Measurements from ENCODE around the gene LINGO1. TPM values are rescaled to one million over a fixed set of nuclear protein-coding genes. Genes with fewer than 3 reads are reported as not detected.

Gene LINGO1
- total RNA-seq, 2 experiments from 2014 or later: not detected

DNA sequence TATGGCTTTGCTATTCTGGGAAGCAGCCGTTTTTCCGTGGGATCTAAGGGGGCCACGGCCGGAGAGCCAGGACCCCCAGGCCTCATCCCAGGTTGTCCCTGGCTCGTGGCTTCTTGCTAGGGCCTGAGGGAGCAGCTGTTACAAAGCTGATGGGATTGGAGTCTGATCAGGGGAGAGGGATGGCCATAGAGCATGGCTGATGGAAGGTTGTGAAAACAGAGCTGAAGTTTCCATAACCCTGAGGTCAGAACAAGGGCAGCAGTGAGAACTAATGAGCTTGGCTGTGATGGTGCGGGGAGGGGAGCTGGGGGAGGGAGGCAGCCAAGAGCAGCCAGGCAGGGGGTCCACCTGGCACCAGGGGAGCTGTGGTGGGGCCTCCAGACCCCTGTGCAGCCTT, 63.0 kb downstream of the LINGO1 start:
- Mint-ChIP-seq H3K27me3 (no peaks in the 10 kb centered on the region), H3K4me1 (no peaks in the 10 kb centered on the region), H3K36me3 (ENCODE audit: low read depth) (no peaks in the 10 kb centered on the region), H3K4me3 (no peak overlapping the region), H3K27ac (no peak overlapping the region), H3K9me3 (no peaks in the 10 kb centered on the region)
- no peak for DNase-seq
- ChIA-PET POLR2A (no interaction called here), CTCF (no interaction called here)

DNA sequence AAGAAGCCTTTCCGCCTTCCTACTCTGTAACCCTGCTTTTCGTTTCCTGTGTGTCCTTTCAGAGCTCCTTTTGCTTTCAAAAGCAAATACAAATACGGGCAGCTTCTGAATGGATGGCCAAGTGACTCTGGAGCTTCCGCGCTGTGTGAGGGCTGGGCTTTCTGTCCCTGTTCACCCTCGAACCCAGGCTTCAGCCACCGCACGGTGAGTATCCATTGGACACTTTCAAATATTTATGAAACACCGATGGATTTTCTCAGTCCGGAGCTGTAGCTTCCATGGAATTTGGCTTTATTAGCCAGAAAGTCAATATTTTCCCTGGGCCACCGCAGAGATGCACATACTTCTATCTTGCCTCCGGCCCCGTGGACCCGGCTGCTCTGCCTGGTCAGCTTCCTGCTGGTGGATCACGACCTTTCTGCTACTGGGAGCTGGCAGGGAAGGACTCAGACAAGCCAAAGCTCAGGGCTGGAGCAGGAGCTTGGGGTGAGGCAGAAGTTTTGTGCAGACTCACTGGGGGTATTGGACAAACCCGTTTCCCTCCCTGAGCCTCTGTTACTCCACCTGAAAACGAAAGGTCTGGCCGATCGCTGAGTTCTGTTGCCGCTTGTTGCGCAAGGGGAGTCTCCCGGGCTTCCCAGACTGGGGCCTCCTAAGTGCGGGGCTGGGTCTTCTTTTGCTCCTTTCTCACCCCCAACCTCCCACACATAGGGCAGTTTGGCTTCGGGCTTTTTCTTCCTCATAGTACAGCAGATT, 63.6 kb downstream of the LINGO1 start:
- H3K9me3 Mint-ChIP-seq: no peaks in the 10 kb centered on the region
- ChIA-PET CTCF (no interaction called here), POLR2A (no interaction called here)
- H3K27ac Mint-ChIP-seq: no peak overlapping the region
- DNase-seq: no peak
- no peak overlapping the region for H3K4me3 Mint-ChIP-seq
- no peaks in the 10 kb centered on the region for H3K4me1 Mint-ChIP-seq
- no peaks in the 10 kb centered on the region for H3K36me3 Mint-ChIP-seq (ENCODE audit: low read depth)
- no peaks in the 10 kb centered on the region for H3K27me3 Mint-ChIP-seq

DNA sequence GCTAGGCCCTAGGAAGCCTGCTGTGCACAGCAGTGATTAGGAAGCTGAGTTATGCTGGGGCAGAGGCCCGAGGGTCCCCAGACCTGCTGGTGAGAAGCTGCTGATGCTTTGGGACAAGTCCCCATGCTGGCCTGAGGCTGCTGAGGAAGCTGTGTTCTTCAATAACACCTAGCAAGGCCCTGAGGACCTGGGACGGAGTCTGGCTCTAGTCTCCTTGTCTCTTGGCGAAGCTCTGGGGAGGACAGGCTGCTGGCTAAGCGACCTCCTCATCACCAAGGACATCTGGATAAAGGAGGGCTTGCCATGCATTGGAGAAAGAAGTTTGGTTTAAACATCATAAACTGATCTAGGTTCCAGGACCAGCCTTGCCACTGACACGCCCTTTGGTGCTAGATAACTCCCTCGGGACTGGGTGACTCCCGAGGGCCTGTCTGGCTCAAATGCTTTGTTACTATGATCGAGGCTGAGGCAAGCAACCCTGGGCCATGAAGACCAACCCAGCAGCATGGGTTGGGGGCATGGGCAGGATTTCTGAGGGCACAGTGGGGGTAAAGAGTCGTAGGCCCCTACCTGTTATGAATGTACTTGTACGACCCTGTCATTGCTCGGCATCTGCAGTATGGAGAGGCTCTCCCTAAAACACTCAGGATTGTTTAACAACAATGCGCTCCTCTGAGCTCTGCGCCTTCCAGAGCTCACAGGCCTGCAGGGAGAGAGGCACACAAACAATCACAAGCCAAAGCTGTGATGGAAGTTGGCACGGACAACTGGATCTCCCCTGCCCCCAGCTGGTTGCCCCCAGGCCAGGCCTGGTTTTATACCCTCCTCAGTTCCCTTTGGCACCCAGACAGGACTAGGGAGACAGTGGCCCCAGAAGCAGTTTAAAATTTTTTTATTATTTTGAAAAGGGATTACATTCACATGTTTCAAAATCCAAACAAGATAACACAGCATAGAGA, 64.4 kb downstream of the LINGO1 start:
- POLR2A ChIA-PET: no interaction called here
- no peaks in the 10 kb centered on the region for H3K9me3 Mint-ChIP-seq
- CTCF ChIA-PET: interaction anchor here (1.1 kb wide), 1 partner anchor 25 kb away, joined by 3 read pairs; no protein-coding TSS in a partner anchor
- no peak overlapping the region for H3K27ac Mint-ChIP-seq
- no peak for DNase-seq
- no peaks in the 10 kb centered on the region for H3K4me1 Mint-ChIP-seq
- no peaks in the 10 kb centered on the region for H3K27me3 Mint-ChIP-seq
- H3K4me3 Mint-ChIP-seq: no peak overlapping the region
- no peaks in the 10 kb centered on the region for H3K36me3 Mint-ChIP-seq (ENCODE audit: low read depth)

DNA sequence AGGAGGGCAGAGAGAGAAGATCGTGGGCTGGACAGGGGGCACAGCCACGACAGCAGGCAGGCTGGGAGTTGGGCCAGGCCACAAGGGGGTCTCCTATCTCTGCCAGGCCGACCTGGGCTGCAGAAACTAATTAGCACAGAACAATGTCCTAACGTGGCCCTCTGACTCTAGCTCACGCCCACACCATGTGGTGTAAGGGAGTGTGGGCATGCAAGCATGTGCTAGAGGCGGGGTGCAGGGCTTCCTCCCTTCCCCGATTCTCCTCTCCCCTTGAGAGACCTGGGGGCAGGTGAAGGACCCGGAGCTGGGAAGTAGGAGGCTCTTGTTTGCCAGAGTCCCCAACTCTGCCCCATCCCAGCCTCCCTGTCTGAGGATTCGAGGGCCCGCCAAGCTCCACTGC, 65.5 kb downstream of the LINGO1 start:
- Mint-ChIP-seq H3K27me3 (no peaks in the 10 kb centered on the region), H3K27ac (no peak overlapping the region), H3K9me3 (no peaks in the 10 kb centered on the region), H3K36me3 (ENCODE audit: low read depth) (no peaks in the 10 kb centered on the region), H3K4me3 (no peak overlapping the region), H3K4me1 (no peaks in the 10 kb centered on the region)
- ChIA-PET CTCF (interaction anchor here (1.1 kb wide), 1 partner anchor 24 kb away, joined by 3 read pairs; no protein-coding TSS in a partner anchor), POLR2A (no interaction called here)
- no peak for DNase-seq

DNA sequence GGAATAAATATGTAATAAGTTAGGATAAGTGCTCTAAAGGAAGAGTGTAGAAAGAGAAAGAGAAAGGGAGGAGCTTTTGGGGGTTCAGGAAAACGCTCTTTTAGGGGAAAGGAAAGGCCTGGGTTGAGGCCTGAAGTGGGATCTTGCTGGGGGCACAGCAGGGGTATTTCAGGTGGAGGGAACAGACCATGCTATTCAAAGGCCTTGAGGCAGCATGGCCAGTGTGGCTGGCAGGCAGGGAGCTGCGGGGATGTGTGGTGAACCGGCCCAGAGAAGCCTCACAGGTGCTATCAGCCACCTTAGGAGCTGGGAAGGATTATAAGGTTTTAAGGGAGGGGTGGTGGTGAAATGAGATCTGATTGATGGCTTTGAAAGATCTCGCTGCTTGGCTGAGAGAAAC, 66.6 kb downstream of the LINGO1 start:
- H3K27ac Mint-ChIP-seq: no peak overlapping the region
- no peak overlapping the region for H3K4me3 Mint-ChIP-seq
- no peaks in the 10 kb centered on the region for H3K4me1 Mint-ChIP-seq
- no peaks in the 10 kb centered on the region for H3K27me3 Mint-ChIP-seq
- no peak for DNase-seq
- CTCF ChIA-PET: no interaction called here
- POLR2A ChIA-PET: no interaction called here
- no peaks in the 10 kb centered on the region for H3K36me3 Mint-ChIP-seq (ENCODE audit: low read depth)
- no peaks in the 10 kb centered on the region for H3K9me3 Mint-ChIP-seq

DNA sequence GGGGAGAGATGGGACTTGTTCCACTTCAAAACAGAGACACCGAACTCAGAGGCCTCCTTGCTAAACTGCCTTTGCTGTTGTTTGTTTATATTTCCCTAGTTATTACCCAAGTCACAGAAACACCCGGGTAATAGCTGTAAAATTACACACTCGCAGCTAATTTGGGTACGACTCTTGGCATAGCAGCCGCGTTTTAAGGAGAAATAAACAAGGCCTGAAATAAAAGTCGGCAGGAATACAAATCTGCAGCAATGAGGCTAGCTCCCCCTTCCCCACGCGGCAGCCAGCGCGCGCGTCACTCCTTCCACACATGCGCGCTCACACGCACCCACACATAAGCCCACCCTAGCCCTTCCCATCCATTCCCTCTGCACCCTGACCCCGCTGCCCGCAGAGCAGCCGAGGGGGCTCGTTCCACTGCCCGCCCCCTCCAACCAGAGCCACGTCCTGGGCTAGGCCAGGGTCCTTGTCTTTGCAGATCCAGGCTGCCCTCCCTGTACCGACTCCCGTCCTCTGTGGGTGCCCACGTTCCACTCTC, 67.3 kb downstream of the LINGO1 start:
- Mint-ChIP-seq H3K36me3 (ENCODE audit: low read depth) (no peaks in the 10 kb centered on the region), H3K4me1 (no peaks in the 10 kb centered on the region), H3K27ac (no peak overlapping the region), H3K9me3 (no peaks in the 10 kb centered on the region), H3K4me3 (no peak overlapping the region), H3K27me3 (no peaks in the 10 kb centered on the region)
- DNase-seq: no peak
- ChIA-PET POLR2A (no interaction called here), CTCF (no interaction called here)

DNA sequence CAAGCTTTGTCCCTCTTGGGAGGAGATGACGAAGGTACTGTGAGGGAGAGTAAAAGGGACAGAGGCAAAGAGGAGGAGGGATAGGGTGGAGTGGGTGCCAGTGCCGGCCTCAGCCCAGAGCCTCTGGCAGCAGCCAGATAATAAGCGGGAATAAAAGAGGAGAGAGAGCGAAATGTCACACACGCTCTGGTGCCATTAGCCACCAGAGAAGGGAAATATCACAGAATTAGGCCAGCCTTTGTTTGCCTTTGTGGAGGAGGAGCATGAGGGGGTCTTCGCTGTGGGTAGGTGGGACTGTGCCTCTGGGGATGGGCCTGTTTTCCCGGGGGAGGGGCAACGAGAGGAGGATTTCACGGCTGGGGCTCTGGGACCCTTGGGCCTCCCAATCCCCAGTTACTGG, 67.8 kb downstream of the LINGO1 start:
- H3K4me1 Mint-ChIP-seq: no peaks in the 10 kb centered on the region
- H3K27me3 Mint-ChIP-seq: no peaks in the 10 kb centered on the region
- ChIA-PET POLR2A (no interaction called here), CTCF (no interaction called here)
- H3K4me3 Mint-ChIP-seq: no peak overlapping the region
- no peak for DNase-seq
- no peaks in the 10 kb centered on the region for H3K9me3 Mint-ChIP-seq
- H3K36me3 Mint-ChIP-seq (ENCODE audit: low read depth): no peaks in the 10 kb centered on the region
- no peak overlapping the region for H3K27ac Mint-ChIP-seq

DNA sequence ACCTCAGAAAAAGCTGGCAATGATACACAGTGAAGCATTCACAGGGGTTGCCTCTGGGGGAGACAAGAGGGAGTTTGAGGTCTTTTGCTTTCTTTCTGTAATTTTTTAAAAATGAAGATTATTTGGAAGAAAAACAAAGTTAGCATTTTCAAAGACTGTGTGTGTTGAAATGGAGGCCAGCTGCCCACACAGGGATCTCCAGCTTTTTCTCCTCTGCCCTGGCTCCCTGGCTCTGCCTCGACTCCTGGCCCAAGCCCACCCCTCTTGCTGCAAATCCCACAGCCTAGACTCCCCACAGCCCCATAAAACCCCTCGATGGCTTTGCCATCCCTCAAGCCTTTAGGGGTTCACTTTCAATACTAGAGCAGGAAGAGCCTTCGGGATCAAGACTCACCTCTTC, 68.4 kb downstream of the LINGO1 start:
- CTCF ChIA-PET: interaction anchor here (0.8 kb wide), 1 partner anchor 32 kb away, joined by 3 read pairs; no protein-coding TSS in a partner anchor
- Mint-ChIP-seq H3K4me3 (no peak overlapping the region), H3K9me3 (no peaks in the 10 kb centered on the region), H3K27ac (no peak overlapping the region), H3K27me3 (no peaks in the 10 kb centered on the region), H3K36me3 (ENCODE audit: low read depth) (no peaks in the 10 kb centered on the region), H3K4me1 (no peaks in the 10 kb centered on the region)
- POLR2A ChIA-PET: no interaction called here
- DNase-seq: no peak

DNA sequence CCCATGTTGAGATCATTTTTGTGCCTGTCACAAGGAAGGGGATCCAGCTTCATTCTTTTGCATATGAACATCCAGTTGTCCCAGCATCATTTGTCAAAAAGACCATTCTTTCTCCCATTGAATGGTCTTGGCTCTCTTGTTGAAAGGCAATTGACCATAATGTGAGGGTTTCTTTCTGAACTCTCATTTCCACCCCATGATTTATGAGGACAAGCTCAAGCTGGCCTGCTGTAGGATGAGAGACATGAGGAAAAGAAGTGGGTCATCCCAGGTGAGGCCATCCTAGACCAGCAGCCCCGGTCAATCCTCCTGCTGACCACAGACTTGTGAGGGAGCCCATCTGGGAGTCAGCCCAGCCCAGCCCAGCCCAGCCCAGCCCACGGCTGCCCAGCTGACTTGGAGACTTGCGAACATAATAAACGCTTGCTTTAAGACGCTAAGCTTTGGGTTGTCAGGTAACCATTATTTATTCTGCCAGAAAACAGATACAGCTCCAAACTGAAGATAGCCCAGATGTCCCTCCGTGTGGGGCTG, 69.0 kb downstream of the LINGO1 start:
- Mint-ChIP-seq H3K4me3 (no peak overlapping the region), H3K9me3 (no peaks in the 10 kb centered on the region), H3K36me3 (ENCODE audit: low read depth) (no peaks in the 10 kb centered on the region), H3K4me1 (no peaks in the 10 kb centered on the region), H3K27ac (no peak overlapping the region), H3K27me3 (no peaks in the 10 kb centered on the region)
- POLR2A ChIA-PET: no interaction called here
- no peak for DNase-seq
- CTCF ChIA-PET: interaction anchor here (0.8 kb wide), 1 partner anchor 32 kb away, joined by 3 read pairs; no protein-coding TSS in a partner anchor

Other genes starting within 250 kb of the LINGO1 start
- 10 to 100 TPM; 27.9 to 29.4 TPM for gene PEAK1, start 212.8 kb downstream of the LINGO1 start, total RNA-seq
- 10 to 100 TPM; 47.4 to 58.7 TPM for gene HMG20A, start 212.0 kb downstream of the LINGO1 start, total RNA-seq